K562 (cell line): ENCODE data around the gene POLR1H. TPM values are rescaled to one million over a fixed set of nuclear protein-coding genes. Genes with fewer than 3 reads are reported as not detected.

Experiments
- AFF4 ChIP-seq: sonication (generic); formaldehyde crosslinking; IDR thresholded peaks from 2 replicates; pipeline ENCODE4 v1.8.0; 2023; ENCODE audit warnings: mild to moderate bottlenecking, missing genetic modification reagents
- ATF1 ChIP-seq, 2 experiments: fragments of 450-650 bp in 1 of 2; IDR thresholded peaks; 2 replicates each; pipeline ENCODE4 v1.6.1; 2016; ENCODE audit warnings: missing compliant biosample characterization in 1 of 2, missing genetic modification characterization in 1 of 2
- FOSL1 ChIP-seq: fragments of 200-800 bp; sonication (Bioruptor generic); conservative IDR thresholded peaks from 2 replicates; pipeline ENCODE4 v1.6.1; 2016; ENCODE audit warnings: missing genetic modification characterization, missing compliant biosample characterization
- GATA2 ChIP-seq: sonication (generic); formaldehyde crosslinking; IDR thresholded peaks from 2 replicates; pipeline ENCODE4 v1.4.0; 2020; ENCODE audit warnings: mild to moderate bottlenecking, missing genetic modification reagents
- HCFC1 ChIP-seq: IDR thresholded peaks from 2 replicates; pipeline ENCODE4 v1.6.1; 2012; ENCODE audit warnings: low read depth, low read length, improper control_type of control experiment
- HMBOX1 ChIP-seq: sonication (generic); IDR thresholded peaks from 2 replicates; pipeline ENCODE4 v1.6.1; 2016
- KAT7 ChIP-seq: sonication (generic); formaldehyde crosslinking; IDR thresholded peaks from 2 replicates; pipeline ENCODE4 v1.8.0; 2022; ENCODE audit warnings: missing genetic modification reagents, mild to moderate bottlenecking, borderline replicate concordance
- MCM3 ChIP-seq: fragments of 450-650 bp; IDR thresholded peaks from 2 replicates; pipeline ENCODE4 v1.6.1; 2016
- NCOR1 ChIP-seq: fragments of 450-650 bp; IDR thresholded peaks from 2 replicates; pipeline ENCODE4 v1.6.1; 2016; ENCODE audit warnings: mild to moderate bottlenecking, moderate library complexity
- NR2F6 ChIP-seq: fragments of 450-650 bp; formaldehyde crosslinking; IDR thresholded peaks from 2 replicates; pipeline ENCODE4 v1.4.0; 2020; ENCODE audit warnings: mild to moderate bottlenecking
- NR4A1 ChIP-seq, 2 experiments: fragments of 250-450 bp in 1 of 2; fragments of 450-650 bp in 1 of 2; sonication (Bioruptor Pico) in 1 of 2; IDR thresholded peaks; 2 replicates each; pipeline versions ENCODE4 v1.4.0 to v1.6.1; 2016 to 2020; ENCODE audit warnings: mild to moderate bottlenecking in 2 of 2, missing compliant biosample characterization in 1 of 2, missing genetic modification characterization in 1 of 2, moderate library complexity in 1 of 2
- RAD21 ChIP-seq, 2 experiments: fragments of 250-450 bp in 1 of 2; fragments of 450-650 bp in 1 of 2; sonication (Bioruptor Pico) in 1 of 2; formaldehyde crosslinking in 1 of 2; IDR thresholded peaks in 1 of 2; conservative IDR thresholded peaks in 1 of 2; 2 replicates each; pipeline versions ENCODE4 v1.4.0 to v1.8.0; 2020 to 2022; ENCODE audit warnings: mild to moderate bottlenecking in 2 of 2, moderate library complexity in 1 of 2
- RREB1 ChIP-seq: fragments of 250-450 bp; sonication (Bioruptor Pico); IDR thresholded peaks from 2 replicates; pipeline ENCODE4 v1.4.0; 2020
- ZNF121 ChIP-seq: sonication (generic); formaldehyde crosslinking; conservative IDR thresholded peaks from 2 replicates; pipeline ENCODE4 v1.8.0; 2022; ENCODE audit warnings: missing genetic modification reagents
- ZNF431 ChIP-seq: sonication (generic); formaldehyde crosslinking; IDR thresholded peaks from 2 replicates; pipeline ENCODE4 v1.8.0; 2022; ENCODE audit warnings: mild to moderate bottlenecking, missing genetic modification reagents
- ZNF589 ChIP-seq: fragments of 200-800 bp; sonication (Bioruptor generic); IDR thresholded peaks from 2 replicates; pipeline ENCODE4 v1.6.1; 2016; ENCODE audit warnings: low read depth, missing genetic modification characterization, missing compliant biosample characterization
- polyA plus RNA-seq, 8 experiments: library from polyadenylated mRNA; depleted of rRNA in 4 of 8; stranded (reverse) in 5 of 8; unstranded in 3 of 8; fragments of >200 nt; fragmentation: Nextera tagmentation in 2 of 8; fragmentation: Illumina TruSeq in 1 of 8; extraction: Ambion mirVana in 2 of 8; extraction: Trizol in 1 of 8; gene quantifications; 2 replicates each; pipeline versions ENCODE4 v1.2.1 to v1.2.3, GENCODE V29; 2011 to 2014; ENCODE audit warnings: inconsistent platforms in 1 of 8, missing spikeins in 1 of 8
- total RNA-seq, 7 experiments: library from RNA; depleted of rRNA in 6 of 7; stranded (reverse); fragments of >200 nt in 6 of 7; fragmentation: Illumina TruSeq in 2 of 7; extraction: Trizol in 2 of 7; gene quantifications; 2 replicates each; pipeline versions ENCODE4 v1.2.1 to v1.2.3, GENCODE V29; 2011 to 2021; ENCODE audit warnings: low replicate concordance in 1 of 7

The POLR1H gene
- total and polyA plus RNA-seq, 9 of the 15 experiments (the other 6 are each of a cell fraction or from before 2014, with no cell fraction given), result 92.2 to 333 (median 143) TPM

GRCh38 chr6:30061092-30061857 is at the start of gene POLR1H (continued):
- TF ChIP-seq NR4A1 (CRISPR knock-in tag; IDR thresholded peaks at IDR 0.05), result 0 out of 2 replicates have a peak, but pooled peaks have one; percentile 6
- no peak for TF ChIP-seq NR4A1 (tag; IDR thresholded peaks at IDR 0.05)
- TF ChIP-seq FOSL1 (tag), result peak; percentile 69
- TF ChIP-seq RAD21 (CRISPR knock-in tag; conservative IDR thresholded peaks at IDR 0.05 in 1 of 2, IDR thresholded peaks at IDR 0.05 in 1 of 2), result 0 out of 4 replicates have a peak, but pooled peaks of 1 of the 2 experiments have one; percentile 7
- TF ChIP-seq HMBOX1, result peak; percentile 73; the same call in 1 of the 2 replicates
- TF ChIP-seq MCM3, result no peak
- TF ChIP-seq ZNF431 (CRISPR knock-in tag), result 0 out of 2 replicates have a peak, but pooled peaks have one; percentile 28
- no peak for TF ChIP-seq ZNF589 (CRISPR knock-in tag)
- TF ChIP-seq NR2F6 (CRISPR knock-in tag), result no peak
- peak; percentile 30; the same call in 1 of the 2 replicates for TF ChIP-seq KAT7
- TF ChIP-seq ATF1 (CRISPR knock-in tag; IDR thresholded peaks at IDR 0.05), result peak; percentile 88
- TF ChIP-seq ATF1 (tag; IDR thresholded peaks at IDR 0.05), result peak; percentile 100
- peak; percentile 8 for TF ChIP-seq RREB1 (CRISPR knock-in tag)
- no peak for TF ChIP-seq ZNF121 (CRISPR knock-in tag)
- TF ChIP-seq GATA2 (CRISPR knock-in tag), result no peak
- TF ChIP-seq AFF4 (CRISPR knock-in tag), result 0 out of 2 replicates have a peak, but pooled peaks have one; percentile 34
- TF ChIP-seq NCOR1, result peak; percentile 36
- peak; percentile 87 for TF ChIP-seq HCFC1
